Gastroesophageal sphincter (tissue), 3 donors: Measurements from ENCODE around the gene MAP6.

ENCODE experiments used
- EP300 ChIP-seq: sonication (generic); formaldehyde crosslinking; IDR thresholded peaks from one replicate; pipeline ENCODE4 v1.6.1; 2017; ENCODE audit warnings: antibody characterized with exemption, mild to moderate bottlenecking
- POLR2A ChIP-seq, 2 donors: fragments of 450-650 bp; IDR thresholded peaks; one replicate each; pipeline ENCODE4 v1.6.1; 2017; ENCODE audit warnings: antibody characterized with exemption in 2 of 2, mild to moderate bottlenecking in 2 of 2, moderate library complexity in 1 of 2
- POLR2AphosphoS5 ChIP-seq: sonication (generic); formaldehyde crosslinking; IDR thresholded peaks from one replicate; pipeline ENCODE4 v1.6.1; 2017; ENCODE audit warnings: antibody characterized with exemption
- TF ChIP-seq, protein P1 (sequence below), 4 experiments: fragments of 200-600 bp in 2 of 4; fragments of 450-650 bp in 2 of 4; sonication (generic) in 1 of 4; IDR thresholded peaks; one replicate each; pipeline ENCODE4 v1.5.1; 2017 to 2019; ENCODE audit warnings: antibody characterized with exemption in 4 of 4, mild to moderate bottlenecking in 2 of 4, moderate library complexity in 2 of 4

DNA sequence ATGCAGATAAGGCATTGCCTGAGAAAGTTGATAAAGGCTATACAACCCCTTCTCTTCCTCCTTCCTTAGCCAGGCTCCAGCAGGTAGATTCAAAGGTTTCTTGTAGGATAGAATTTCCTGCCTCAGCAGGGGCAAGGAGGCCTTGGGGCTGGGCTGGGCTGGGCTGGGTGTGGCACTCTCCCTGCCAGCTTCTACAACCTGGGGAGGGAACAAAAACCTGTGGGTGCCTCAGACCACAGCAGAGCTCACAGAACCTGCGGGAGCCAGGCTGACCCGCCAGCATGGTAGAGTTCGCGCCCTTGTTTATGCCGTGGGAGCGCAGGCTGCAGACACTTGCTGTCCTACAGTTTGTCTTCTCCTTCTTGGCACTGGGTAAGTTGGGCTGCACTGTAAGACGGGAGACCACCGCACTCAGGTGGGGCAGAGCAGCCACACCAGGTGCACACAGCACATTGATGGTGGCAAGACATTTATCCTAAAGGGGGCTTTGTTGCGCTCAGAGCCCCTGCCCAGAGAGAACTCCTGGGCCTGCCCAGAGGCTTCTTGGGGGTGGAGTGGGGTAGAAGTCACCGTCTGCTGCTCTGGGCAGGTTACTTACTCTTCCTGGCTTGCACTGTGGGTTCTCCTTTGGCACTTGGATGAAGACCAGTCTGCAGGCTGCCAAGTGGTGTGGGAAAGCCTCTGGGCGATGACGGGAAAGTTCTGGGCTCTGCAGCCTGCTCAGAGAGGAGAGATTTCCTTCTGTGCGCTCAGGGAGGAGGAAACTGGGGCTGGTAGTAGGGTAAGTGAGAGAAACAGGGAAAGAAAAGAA, 49.0 kb upstream of the MAP6 start, which contains the start of gene MOGAT2:
- TF ChIP-seq, protein P1, sequence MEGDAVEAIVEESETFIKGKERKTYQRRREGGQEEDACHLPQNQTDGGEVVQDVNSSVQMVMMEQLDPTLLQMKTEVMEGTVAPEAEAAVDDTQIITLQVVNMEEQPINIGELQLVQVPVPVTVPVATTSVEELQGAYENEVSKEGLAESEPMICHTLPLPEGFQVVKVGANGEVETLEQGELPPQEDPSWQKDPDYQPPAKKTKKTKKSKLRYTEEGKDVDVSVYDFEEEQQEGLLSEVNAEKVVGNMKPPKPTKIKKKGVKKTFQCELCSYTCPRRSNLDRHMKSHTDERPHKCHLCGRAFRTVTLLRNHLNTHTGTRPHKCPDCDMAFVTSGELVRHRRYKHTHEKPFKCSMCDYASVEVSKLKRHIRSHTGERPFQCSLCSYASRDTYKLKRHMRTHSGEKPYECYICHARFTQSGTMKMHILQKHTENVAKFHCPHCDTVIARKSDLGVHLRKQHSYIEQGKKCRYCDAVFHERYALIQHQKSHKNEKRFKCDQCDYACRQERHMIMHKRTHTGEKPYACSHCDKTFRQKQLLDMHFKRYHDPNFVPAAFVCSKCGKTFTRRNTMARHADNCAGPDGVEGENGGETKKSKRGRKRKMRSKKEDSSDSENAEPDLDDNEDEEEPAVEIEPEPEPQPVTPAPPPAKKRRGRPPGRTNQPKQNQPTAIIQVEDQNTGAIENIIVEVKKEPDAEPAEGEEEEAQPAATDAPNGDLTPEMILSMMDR (IDR thresholded peaks at IDR 0.05): no peak
- no peak for TF ChIP-seq EP300
- TF ChIP-seq POLR2AphosphoS5: no peak
- TF ChIP-seq POLR2A (IDR thresholded peaks at IDR 0.05): no peak
